Glutamatergic neuron (in vitro differentiated cells): Measurements from ENCODE around the gene ESYT2. TPM values are rescaled to one million over a fixed set of nuclear protein-coding genes. Genes with fewer than 3 reads are reported as not detected.
"Not testable (repeated sequence)": the region's sequence is repeated elsewhere in the genome, so short reads cannot be mapped to it uniquely, and the experiment has no call there.

Source experiments
- DNase-seq: peaks from one replicate; pipeline ENCODE4 v3.0.0; 2022
- H3K27ac Mint-ChIP-seq: one replicate; pipeline ENCODE4 v1.8.0; 2020; ENCODE audit warnings: mild to moderate bottlenecking, mixed read lengths, inconsistent platforms; ENCODE audit not compliant: unreplicated experiment
- H3K27me3 Mint-ChIP-seq: one replicate; pipeline ENCODE4 v1.8.0; 2020; ENCODE audit warnings: mild to moderate bottlenecking, moderate library complexity, mixed read lengths, inconsistent platforms; ENCODE audit not compliant: unreplicated experiment
- H3K36me3 Mint-ChIP-seq: one replicate; pipeline ENCODE4 v1.8.0; 2020; ENCODE audit warnings: mild to moderate bottlenecking, mixed read lengths, inconsistent platforms; ENCODE audit not compliant: unreplicated experiment
- H3K4me1 Mint-ChIP-seq: one replicate; pipeline ENCODE4 v1.8.0; 2020; ENCODE audit warnings: mild to moderate bottlenecking, low read depth, mixed read lengths, inconsistent platforms; ENCODE audit not compliant: unreplicated experiment
- H3K4me3 Mint-ChIP-seq: one replicate; pipeline ENCODE4 v1.8.0; 2020; ENCODE audit warnings: mild to moderate bottlenecking, mixed read lengths, inconsistent platforms; ENCODE audit not compliant: unreplicated experiment
- H3K9me3 Mint-ChIP-seq: one replicate; pipeline ENCODE4 v1.8.0; 2020; ENCODE audit warnings: mild to moderate bottlenecking, moderate library complexity, mixed read lengths, inconsistent platforms; ENCODE audit not compliant: unreplicated experiment
- CTCF ChIP-seq: fragments of 200-600 bp; sonication (generic); IDR thresholded peaks from one replicate; pipeline ENCODE4 v1.5.0; 2021; ENCODE audit not compliant: partially characterized antibody, unreplicated experiment
- total RNA-seq: library from RNA; stranded (reverse); fragmentation: NEBNext Ultra II Directional; extraction: Animal tissue kit (Norgen Biotek cat#: 25700); gene quantifications from one replicate; pipeline ENCODE4 v1.2.1, GENCODE V29; 2021; ENCODE audit not compliant: unreplicated experiment

Gene ESYT2
- total RNA-seq, 1 donor from 2014 or later, result 41.9 TPM

GRCh38 chr7:158864507-158864820 is 35.2 kb upstream of the ESYT2 start:
- peaks cover 11% of the 10 kb centered on the region for H3K27me3 Mint-ChIP-seq
- H3K4me1 Mint-ChIP-seq, result peaks cover 34% of the 10 kb centered on the region
- H3K36me3 Mint-ChIP-seq, result peaks cover 7% of the 10 kb centered on the region
- peaks cover 16% of the 10 kb centered on the region for H3K9me3 Mint-ChIP-seq
- peak overlapping the region; percentile 90 for H3K4me3 Mint-ChIP-seq
- no peak for TF ChIP-seq CTCF
- H3K27ac Mint-ChIP-seq, result peak overlapping the region; percentile 26
- DNase-seq, result no peak

GRCh38 chr7:158863611-158864506 is 34.5 kb upstream of the ESYT2 start:
- Mint-ChIP-seq H3K36me3 (peaks cover 7% of the 10 kb centered on the region), H3K27me3 (peaks cover 10% of the 10 kb centered on the region), H3K4me3 (peak overlapping the region; percentile 90), H3K27ac (peak overlapping the region; percentile 76), H3K4me1 (peaks cover 39% of the 10 kb centered on the region), H3K9me3 (peaks cover 14% of the 10 kb centered on the region)
- no peak for TF ChIP-seq CTCF
- no peak for DNase-seq

- not testable (repeated sequence) for H3K27ac Mint-ChIP-seq, H3K9me3 Mint-ChIP-seq, DNase-seq, H3K27me3 Mint-ChIP-seq, H3K36me3 Mint-ChIP-seq
- peaks cover 35% of the 10 kb centered on the region for H3K4me1 Mint-ChIP-seq
- peak overlapping the region; percentile 72 for H3K4me3 Mint-ChIP-seq
Measured at GRCh38 chr7:158862985-158863610, 33.8 kb upstream of the ESYT2 start.

DNA sequence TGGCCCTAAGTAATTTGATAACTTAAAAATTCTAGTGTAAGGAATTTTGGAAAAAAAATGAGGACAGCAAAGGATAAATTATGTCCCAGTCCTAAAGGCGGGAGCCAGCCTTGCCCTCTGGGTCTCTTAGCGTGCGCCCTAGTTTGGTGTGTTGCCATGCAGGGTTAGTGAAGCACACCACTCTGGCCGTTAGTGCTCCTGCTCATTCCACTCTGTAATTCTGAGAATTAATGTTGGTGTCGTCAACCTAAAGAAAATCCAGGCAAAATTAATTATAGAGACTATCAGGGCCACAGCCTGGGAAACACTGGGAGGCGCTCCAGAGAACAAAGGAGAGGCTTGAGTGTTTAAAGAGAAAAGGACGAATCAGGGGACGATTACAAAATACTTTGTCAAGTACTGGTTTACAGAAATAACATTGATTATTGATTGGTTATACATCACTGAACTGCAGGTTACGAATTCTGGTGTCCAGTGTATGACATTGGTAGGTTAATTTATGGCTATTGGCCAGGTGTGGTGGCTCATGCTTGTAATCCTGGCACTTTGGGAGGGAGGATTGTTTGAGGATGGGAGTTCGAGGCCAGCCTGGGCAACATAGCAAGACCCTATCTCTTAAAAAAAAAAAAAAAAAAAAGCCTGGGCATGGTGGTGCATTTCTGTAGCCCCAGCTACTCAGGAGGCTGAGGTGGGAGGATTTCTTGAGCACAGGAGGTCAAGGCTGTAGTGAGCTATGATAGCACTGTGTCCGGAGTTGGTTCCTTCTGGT is 32.8 kb upstream of the ESYT2 start:
- Mint-ChIP-seq H3K4me1 (peaks cover 34% of the 10 kb centered on the region), H3K4me3 (no peak overlapping the region), H3K27me3 (peaks cover 3% of the 10 kb centered on the region), H3K36me3 (peaks cover 7% of the 10 kb centered on the region), H3K9me3 (peaks cover 2% of the 10 kb centered on the region), H3K27ac (peak overlapping the region; percentile 55)
- no peak for TF ChIP-seq CTCF
- no peak for DNase-seq

DNA sequence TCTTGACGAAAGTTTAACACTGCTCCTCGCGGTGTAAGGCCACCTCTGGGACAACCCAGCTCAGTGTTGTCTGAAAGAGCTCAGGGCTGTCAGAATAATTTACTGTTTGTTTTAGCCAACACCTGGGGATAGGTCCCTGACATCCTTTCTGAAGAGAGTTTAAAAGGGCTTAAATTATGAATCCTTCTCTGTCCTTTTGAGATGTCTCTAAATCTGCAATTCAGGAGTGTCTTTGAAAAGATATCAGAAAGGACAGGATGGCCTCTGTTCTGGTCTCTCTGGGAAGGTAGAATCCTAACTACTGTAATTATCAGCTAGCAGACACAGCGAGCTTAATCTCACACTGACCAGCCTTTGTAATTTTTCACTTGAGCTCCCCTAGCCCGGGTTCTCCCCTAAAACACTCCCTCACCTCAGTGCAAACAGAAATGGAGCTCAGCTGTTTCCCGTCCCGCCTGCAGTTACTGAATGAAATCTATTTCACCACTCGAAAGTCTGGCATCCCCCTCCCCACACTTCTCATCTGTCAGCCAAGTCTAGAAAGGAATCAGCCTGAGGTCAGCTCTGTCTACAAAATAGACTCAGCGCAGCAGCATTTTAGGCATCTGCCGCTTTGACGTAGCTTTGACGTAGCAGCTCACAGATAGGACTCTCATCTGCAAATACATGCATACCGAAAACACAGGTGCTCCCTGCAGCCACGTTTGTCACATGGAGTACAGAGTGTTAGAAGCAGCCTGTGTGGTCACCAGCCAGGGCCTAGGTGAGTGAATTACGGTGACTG is 31.9 kb upstream of the ESYT2 start:
- peaks cover 7% of the 10 kb centered on the region for H3K36me3 Mint-ChIP-seq
- no peak for DNase-seq
- peaks cover 2% of the 10 kb centered on the region for H3K9me3 Mint-ChIP-seq
- H3K4me3 Mint-ChIP-seq, result peak overlapping the region; percentile 43
- H3K27ac Mint-ChIP-seq, result peak overlapping the region; percentile 72
- no peaks in the 10 kb centered on the region for H3K27me3 Mint-ChIP-seq
- no peak for TF ChIP-seq CTCF
- peaks cover 32% of the 10 kb centered on the region for H3K4me1 Mint-ChIP-seq
